Measurements from ENCODE around the gene CNIH2.
A peak's percentile ranks its signal among the peaks of the same experiment; 100 is the strongest.

CNIH2 gene

GRCh38 chr11:66278363-66279091 lies 552 bp downstream of the CNIH2 start:
- DNase-seq (ENCODE audit: low spot score), result no peak
- in situ Hi-C loops (cut with MboI; ENCODE audit: low sequenced_read_pairs, unreplicated experiment), result no loop called here

GRCh38 chr11:66279092-66279734 lies 1.2 kb downstream of the CNIH2 start:
- no peak for DNase-seq (ENCODE audit: low spot score)
- no peak for TF ChIP-seq CTCF (IDR thresholded peaks at IDR 0.05; ENCODE audit: borderline replicate concordance, control extremely low read depth, extremely low read depth, insufficient read depth, missing control alignments)
- in situ Hi-C loops (cut with MboI; ENCODE audit: low sequenced_read_pairs, unreplicated experiment), result no loop called here

More at GRCh38 chr11:66278363-66279091, 552 bp downstream of the CNIH2 start:
- no peak for TF ChIP-seq CTCF (IDR thresholded peaks at IDR 0.05; ENCODE audit: borderline replicate concordance, control extremely low read depth, extremely low read depth, insufficient read depth, missing control alignments)

- TF ChIP-seq CTCF (IDR thresholded peaks at IDR 0.05; ENCODE audit: borderline replicate concordance, control extremely low read depth, extremely low read depth, insufficient read depth, missing control alignments), result no peak
- DNase-seq (ENCODE audit: low spot score), result no peak
- in situ Hi-C loops (cut with MboI; ENCODE audit: low sequenced_read_pairs, unreplicated experiment), result no loop called here
Observed at GRCh38 chr11:66280428-66280827, 2.5 kb downstream of the CNIH2 start.

GRCh38 chr11:66281001-66281400 lies 3.0 kb downstream of the CNIH2 start:
- in situ Hi-C loops (cut with MboI; ENCODE audit: low sequenced_read_pairs, unreplicated experiment), result no loop called here
- TF ChIP-seq CTCF (IDR thresholded peaks at IDR 0.05; ENCODE audit: borderline replicate concordance, control extremely low read depth, extremely low read depth, insufficient read depth, missing control alignments), result no peak
- no peak for DNase-seq (ENCODE audit: low spot score)

- DNase-seq (ENCODE audit: low spot score), result no peak
- in situ Hi-C loops (cut with MboI; ENCODE audit: low sequenced_read_pairs, unreplicated experiment), result no loop called here
- no peak for TF ChIP-seq CTCF (IDR thresholded peaks at IDR 0.05; ENCODE audit: borderline replicate concordance, control extremely low read depth, extremely low read depth, insufficient read depth, missing control alignments)
Observed at GRCh38 chr11:66281776-66282467, 3.9 kb downstream of the CNIH2 start.

- peak; percentile 99 for DNase-seq (ENCODE audit: low spot score)
- peak; percentile 97 for TF ChIP-seq CTCF (IDR thresholded peaks at IDR 0.05; ENCODE audit: borderline replicate concordance, control extremely low read depth, extremely low read depth, insufficient read depth, missing control alignments)
- in situ Hi-C loops (cut with MboI; ENCODE audit: low sequenced_read_pairs, unreplicated experiment), result no loop called here
Observed at GRCh38 chr11:66282468-66283455, 4.8 kb downstream of the CNIH2 start.

All from GM13976 (cell line).